ENCODE results near the gene TMEM231. TPM values are rescaled to one million over a fixed set of nuclear protein-coding genes. Genes with fewer than 3 reads are reported as not detected.

TMEM231 gene
- total and polyA plus RNA-seq, 2 donors (not counting 1 experiment from before 2014, with no cell fraction given): 9.6 to 18.8 TPM

DNA sequence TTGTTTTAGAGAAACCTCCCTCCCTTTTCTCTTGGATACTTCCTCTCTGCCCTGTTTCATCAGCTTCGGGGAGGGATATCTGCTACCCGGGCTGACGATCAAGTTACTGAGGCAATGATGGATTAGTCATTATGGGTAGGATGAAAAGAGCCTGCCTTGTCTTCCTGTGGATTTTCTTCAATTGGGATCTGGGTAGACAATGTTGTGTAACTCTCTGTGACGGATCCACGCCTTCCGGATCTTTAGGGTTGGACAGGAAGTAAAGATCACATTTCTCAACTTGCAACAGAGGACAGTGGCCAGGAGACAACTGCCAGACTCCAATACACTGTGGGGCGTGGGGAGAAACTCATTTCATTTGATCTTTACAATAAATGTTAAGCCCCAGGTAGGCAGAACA is 49.5 kb downstream of the TMEM231 start:
- no peaks in the 10 kb centered on the region for H3K4me1 ChIP-seq (ENCODE audit: control insufficient read depth, extremely low read depth, insufficient read depth, low read length)
- peak; percentile 62 to 68 for DNase-seq (ENCODE audit: low read depth in 2 of 2)
- H2AFZ ChIP-seq (ENCODE audit: low read length): peak overlapping the region; percentile 31
- H3K9me3 ChIP-seq (ENCODE audit: control insufficient read depth, insufficient read depth, low read depth, low read length): no peaks in the 10 kb centered on the region
- H3K27ac ChIP-seq (ENCODE audit: insufficient read depth, low read length): no peak overlapping the region
- no peaks in the 10 kb centered on the region for H4K20me1 ChIP-seq (ENCODE audit: control insufficient read depth, extremely low read depth, insufficient read depth, low read length)
- H3K4me2 ChIP-seq (ENCODE audit: extremely low read depth, insufficient read depth, low read length): no peak overlapping the region
- H3K9ac ChIP-seq (ENCODE audit: insufficient read depth, low read length): no peak overlapping the region
- TF ChIP-seq EZH2 (IDR thresholded peaks at IDR 0.05; ENCODE audit: low read length, missing control alignments) (no peak), CTCF (conservative IDR thresholded peaks at IDR 0.05 in 1 of 2, IDR thresholded peaks at IDR 0.05 in 1 of 2; ENCODE audit: low read depth in 1 of 2, low read length in 2 of 2) (no peak)
- H3K79me2 ChIP-seq (ENCODE audit: control insufficient read depth, insufficient read depth, low read length): no peaks in the 10 kb centered on the region
- no peak overlapping the region for H3K4me3 ChIP-seq (replicated peaks in 1 of 4; ENCODE audit: control extremely low read depth in 1 of 4, insufficient read depth in 1 of 4, low read depth in 3 of 4, low read length in 4 of 4)
- H3K27me3 ChIP-seq (ENCODE audit: control insufficient read depth, insufficient read depth, low read length): no peaks in the 10 kb centered on the region
- no peaks in the 10 kb centered on the region for H3K36me3 ChIP-seq (ENCODE audit: control insufficient read depth, insufficient read depth, low read length)

DNA sequence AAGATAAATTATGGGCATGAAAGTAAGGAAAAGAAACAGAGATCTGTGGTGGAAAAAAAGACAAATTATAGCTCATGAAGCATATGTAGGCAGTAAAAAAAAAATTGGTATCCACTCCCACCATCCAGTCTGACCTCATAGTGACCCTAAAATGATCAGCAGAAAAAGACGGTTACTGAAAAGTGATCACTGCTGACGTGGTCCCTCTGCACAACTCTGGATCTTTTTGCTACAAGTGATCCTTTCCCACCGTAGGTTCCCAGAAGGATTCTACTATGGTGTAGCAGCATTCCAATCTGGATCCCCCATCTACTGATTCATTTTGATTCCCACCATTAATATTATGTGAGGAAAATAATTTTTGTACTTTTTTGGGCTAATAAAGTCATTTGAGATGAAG is 49.9 kb downstream of the TMEM231 start:
- no peak overlapping the region for H3K27ac ChIP-seq (ENCODE audit: insufficient read depth, low read length)
- no peaks in the 10 kb centered on the region for H3K9me3 ChIP-seq (ENCODE audit: control insufficient read depth, insufficient read depth, low read depth, low read length)
- TF ChIP-seq CTCF (conservative IDR thresholded peaks at IDR 0.05 in 1 of 2, IDR thresholded peaks at IDR 0.05 in 1 of 2; ENCODE audit: low read depth in 1 of 2, low read length in 2 of 2) (no peak), EZH2 (IDR thresholded peaks at IDR 0.05; ENCODE audit: low read length, missing control alignments) (no peak)
- no peak overlapping the region for H3K4me2 ChIP-seq (ENCODE audit: extremely low read depth, insufficient read depth, low read length)
- no peak overlapping the region for H3K9ac ChIP-seq (ENCODE audit: insufficient read depth, low read length)
- no peaks in the 10 kb centered on the region for H4K20me1 ChIP-seq (ENCODE audit: control insufficient read depth, extremely low read depth, insufficient read depth, low read length)
- H3K4me1 ChIP-seq (ENCODE audit: control insufficient read depth, extremely low read depth, insufficient read depth, low read length): no peaks in the 10 kb centered on the region
- no peak overlapping the region for H3K4me3 ChIP-seq (replicated peaks in 1 of 4; ENCODE audit: control extremely low read depth in 1 of 4, insufficient read depth in 1 of 4, low read depth in 3 of 4, low read length in 4 of 4)
- no peaks in the 10 kb centered on the region for H3K36me3 ChIP-seq (ENCODE audit: control insufficient read depth, insufficient read depth, low read length)
- no peak overlapping the region for H2AFZ ChIP-seq (ENCODE audit: low read length)
- H3K79me2 ChIP-seq (ENCODE audit: control insufficient read depth, insufficient read depth, low read length): no peaks in the 10 kb centered on the region
- no peak for DNase-seq (ENCODE audit: low read depth in 2 of 2)
- no peaks in the 10 kb centered on the region for H3K27me3 ChIP-seq (ENCODE audit: control insufficient read depth, insufficient read depth, low read length)

GRCh38 chr16:75503801-75504200 is 52.3 kb downstream of the TMEM231 start:
- no peak for DNase-seq (ENCODE audit: low read depth in 2 of 2)
- Histone ChIP-seq H3K4me1 (ENCODE audit: control insufficient read depth, extremely low read depth, insufficient read depth, low read length) (no peaks in the 10 kb centered on the region), H3K27ac (ENCODE audit: insufficient read depth, low read length) (no peak overlapping the region), H3K4me2 (ENCODE audit: extremely low read depth, insufficient read depth, low read length) (no peak overlapping the region), H3K79me2 (ENCODE audit: control insufficient read depth, insufficient read depth, low read length) (no peaks in the 10 kb centered on the region), H3K4me3 (replicated peaks in 1 of 4; ENCODE audit: control extremely low read depth in 1 of 4, insufficient read depth in 1 of 4, low read depth in 3 of 4, low read length in 4 of 4) (no peak overlapping the region), H3K27me3 (ENCODE audit: control insufficient read depth, insufficient read depth, low read length) (no peaks in the 10 kb centered on the region), H3K9me3 (ENCODE audit: control insufficient read depth, insufficient read depth, low read depth, low read length) (no peaks in the 10 kb centered on the region), H2AFZ (ENCODE audit: low read length) (no peak overlapping the region), H3K36me3 (ENCODE audit: control insufficient read depth, insufficient read depth, low read length) (no peaks in the 10 kb centered on the region), H3K9ac (ENCODE audit: insufficient read depth, low read length) (no peak overlapping the region), H4K20me1 (ENCODE audit: control insufficient read depth, extremely low read depth, insufficient read depth, low read length) (no peaks in the 10 kb centered on the region)
- no peak for TF ChIP-seq CTCF (conservative IDR thresholded peaks at IDR 0.05 in 1 of 2, IDR thresholded peaks at IDR 0.05 in 1 of 2; ENCODE audit: low read depth in 1 of 2, low read length in 2 of 2)
- TF ChIP-seq EZH2 (IDR thresholded peaks at IDR 0.05; ENCODE audit: low read length, missing control alignments): no peak
